Cardiac fibroblast (primary cell): ENCODE results near the gene ISYNA1.

Experiments
- DNase-seq, 2 donors: peaks; one replicate each; pipeline versions ENCODE4 v3.0.0 to v3.0.0-alpha.2; 2010; ENCODE audit warnings: low read depth in 2 of 2
- H3K4me3 ChIP-seq, 2 donors: replicated peaks in 1 of 2; 1 replicate in 1 of 2; 2 replicates in 1 of 2; pipeline ENCODE4 v1.5.1; 2011; ENCODE audit warnings: low read depth in 2 of 2, low read length in 2 of 2, mild to moderate bottlenecking in 2 of 2, moderate library complexity in 1 of 2
- CTCF ChIP-seq: IDR thresholded peaks from one replicate; pipeline ENCODE4 v1.5.1; 2011; ENCODE audit warnings: low read depth, mild to moderate bottlenecking, low read length, inconsistent platforms

Gene ISYNA1

GRCh38 chr19:18474366-18474887, 36.5 kb upstream of the ISYNA1 start:
- H3K4me3 ChIP-seq, result no peak overlapping the region
- no peak for TF ChIP-seq CTCF

GRCh38 chr19:18473706-18474087, 35.8 kb upstream of the ISYNA1 start:
- DNase-seq, result no peak
- no peak overlapping the region for H3K4me3 ChIP-seq
- no peak for TF ChIP-seq CTCF

More at GRCh38 chr19:18474366-18474887, 36.5 kb upstream of the ISYNA1 start:
- no peak for DNase-seq

GRCh38 chr19:18473003-18473705, 35.2 kb upstream of the ISYNA1 start:
- no peak for DNase-seq
- TF ChIP-seq CTCF, result no peak
- no peak overlapping the region for H3K4me3 ChIP-seq

- TF ChIP-seq CTCF, result no peak
- H3K4me3 ChIP-seq, result no peak overlapping the region
- DNase-seq, result no peak
Measured at GRCh38 chr19:18470787-18471186, 32.9 kb upstream of the ISYNA1 start.

GRCh38 chr19:18469069-18469846, 31.3 kb upstream of the ISYNA1 start:
- H3K4me3 ChIP-seq, result no peak overlapping the region
- peak; percentile 84 for TF ChIP-seq CTCF
- peak; percentile 78 to 81 for DNase-seq

- no peak for TF ChIP-seq CTCF
- DNase-seq, result no peak
- H3K4me3 ChIP-seq, result no peak overlapping the region
Measured at GRCh38 chr19:18468517-18468916, 30.6 kb upstream of the ISYNA1 start.
